GM23338 (cell line): Measurements from ENCODE around the gene PIBF1. TPM values are rescaled to one million over a fixed set of nuclear protein-coding genes. Genes with fewer than 3 reads are reported as not detected.
A peak's percentile ranks its signal among the peaks of the same experiment; 100 is the strongest.

ENCODE experiments used
- ATAC-seq: fragments of 200-7000 bp; cut with Tn5 transposase; 3 replicates; pipeline ENCODE4 v1.9.1; 2020
- DNase-seq: peaks from one replicate; pipeline ENCODE4 v3.0.0-alpha.2; 2015; ENCODE audit warnings: low spot score
- H2AFZ ChIP-seq: fragments of 200-600 bp; sonication (generic); 2 replicates; pipeline ENCODE4 v1.8.0; 2016; ENCODE audit warnings: antibody characterized with exemption, mild to moderate bottlenecking, moderate library complexity
- H3F3A ChIP-seq: fragments of 200-600 bp; sonication (generic); replicated peaks from 2 replicates; pipeline ENCODE4 v1.8.0; 2017; ENCODE audit warnings: antibody characterized with exemption, mixed run types, low read depth
- H3K27ac ChIP-seq: fragments of 200-600 bp; sonication (generic); 2 replicates; pipeline ENCODE4 v1.6.1; 2016; ENCODE audit warnings: low read depth
- H3K27me3 ChIP-seq: fragments of 200-600 bp; sonication (generic); 2 replicates; pipeline ENCODE4 v1.8.0; 2016; ENCODE audit warnings: mild to moderate bottlenecking, mixed run types, moderate library complexity; ENCODE audit not compliant: insufficient read depth
- H3K36me3 ChIP-seq: fragments of 200-600 bp; sonication (generic); 2 replicates; pipeline ENCODE4 v1.8.0; 2016; ENCODE audit warnings: mild to moderate bottlenecking; ENCODE audit not compliant: insufficient read depth
- H3K4me1 ChIP-seq: fragments of 200-600 bp; sonication (generic); 2 replicates; pipeline ENCODE4 v1.8.0; 2016; ENCODE audit warnings: mild to moderate bottlenecking, moderate library complexity; ENCODE audit not compliant: insufficient read depth
- H3K4me2 ChIP-seq: fragments of 200-600 bp; sonication (generic); 2 replicates; pipeline ENCODE4 v1.7.1; 2017; ENCODE audit warnings: mixed run types
- H3K4me3 ChIP-seq: fragments of 200-600 bp; sonication (generic); 2 replicates; pipeline ENCODE4 v1.6.1; 2016; ENCODE audit warnings: mixed run types
- H3K79me2 ChIP-seq: fragments of 200-600 bp; sonication (generic); replicated peaks from 2 replicates; pipeline ENCODE4 v1.8.0; 2017; ENCODE audit warnings: mild to moderate bottlenecking; ENCODE audit not compliant: insufficient read depth
- H3K9me2 ChIP-seq: fragments of 200-600 bp; sonication (generic); 2 replicates; pipeline ENCODE4 v1.8.0; 2017; ENCODE audit not compliant: insufficient read depth
- H4K20me1 ChIP-seq: fragments of 200-600 bp; sonication (generic); replicated peaks from 2 replicates; pipeline ENCODE4 v1.8.0; 2017; ENCODE audit warnings: mild to moderate bottlenecking; ENCODE audit not compliant: insufficient read depth
- H3K27ac Mint-ChIP-seq: 2 replicates; pipeline ENCODE4 v1.8.0; 2020; ENCODE audit warnings: inconsistent platforms, mild to moderate bottlenecking, moderate library complexity, mixed read lengths
- H3K27me3 Mint-ChIP-seq: 3 replicates; pipeline ENCODE4 v1.8.0; 2022; ENCODE audit warnings: low read depth, mild to moderate bottlenecking, moderate library complexity, mixed read lengths, inconsistent platforms; ENCODE audit not compliant: insufficient read depth, poor library complexity
- H3K36me3 Mint-ChIP-seq: 3 replicates; pipeline ENCODE4 v1.8.0; 2021; ENCODE audit warnings: low read depth, mild to moderate bottlenecking, inconsistent platforms, moderate library complexity, mixed read lengths
- H3K4me1 Mint-ChIP-seq: 3 replicates; pipeline ENCODE4 v1.8.0; 2020; ENCODE audit warnings: mild to moderate bottlenecking, inconsistent platforms, mixed read lengths
- H3K4me3 Mint-ChIP-seq: 3 replicates; pipeline ENCODE4 v1.8.0; 2021; ENCODE audit warnings: moderate library complexity, mild to moderate bottlenecking, inconsistent platforms, mixed read lengths
- H3K9me3 Mint-ChIP-seq: 3 replicates; pipeline ENCODE4 v1.8.0; 2020; ENCODE audit warnings: moderate library complexity, mild to moderate bottlenecking, inconsistent platforms, mixed read lengths
- CREB1 ChIP-seq: fragments of 250-450 bp; sonication (Bioruptor Pico); IDR thresholded peaks from 2 replicates; pipeline ENCODE4 v1.5.0; 2020; ENCODE audit warnings: low read depth, mild to moderate bottlenecking, moderate library complexity
- ETS1 ChIP-seq: IDR thresholded peaks from 2 replicates; pipeline ENCODE4 v1.6.1; 2016; ENCODE audit warnings: antibody characterized with exemption
- EZH2 ChIP-seq: fragments of 200-600 bp; sonication (generic); IDR thresholded peaks from one replicate; pipeline ENCODE4 v1.8.0; 2017; ENCODE audit warnings: antibody characterized with exemption, mild to moderate bottlenecking, low read depth; ENCODE audit not compliant: unreplicated experiment
- EZH2phosphoT487 ChIP-seq: fragments of 200-600 bp; sonication (generic); IDR thresholded peaks from one replicate; pipeline ENCODE4 v1.8.1; 2018; ENCODE audit warnings: antibody characterized with exemption; ENCODE audit not compliant: unreplicated experiment
- JUNB ChIP-seq: IDR thresholded peaks from one replicate; pipeline ENCODE4 v1.6.1; 2016; ENCODE audit warnings: antibody characterized with exemption; ENCODE audit not compliant: unreplicated experiment
- NANOG ChIP-seq: IDR thresholded peaks from 2 replicates; pipeline ENCODE4 v1.6.1; 2016; ENCODE audit warnings: antibody characterized with exemption, borderline replicate concordance
- STAT1 ChIP-seq: IDR thresholded peaks from one replicate; pipeline ENCODE4 v1.6.1; 2016; ENCODE audit warnings: antibody characterized with exemption; ENCODE audit not compliant: unreplicated experiment
- ZNF114 ChIP-seq: fragments of 250-450 bp; sonication (Bioruptor Pico); IDR thresholded peaks from 2 replicates; pipeline ENCODE4 v1.5.0; 2020; ENCODE audit warnings: mild to moderate bottlenecking, moderate library complexity
- ZNF331 ChIP-seq: fragments of 250-450 bp; sonication (Bioruptor Pico); IDR thresholded peaks from 2 replicates; pipeline ENCODE4 v1.5.0; 2020; ENCODE audit warnings: low read depth, mild to moderate bottlenecking, moderate library complexity
- ZNF462 ChIP-seq: fragments of 250-450 bp; sonication (Bioruptor Pico); IDR thresholded peaks from 2 replicates; pipeline ENCODE4 v1.5.0; 2020; ENCODE audit warnings: mild to moderate bottlenecking, moderate library complexity
- polyA plus RNA-seq: library from polyadenylated mRNA; unstranded; fragments of >200 nt; fragmentation: Nextera tagmentation; extraction: Ambion mirVana; gene quantifications from 2 replicates; pipeline ENCODE4 v1.2.1, GENCODE V29; 2016
- total RNA-seq: library from RNA; depleted of rRNA; stranded (reverse); fragments of >200 nt; shearing (Covaris generic); gene quantifications from 2 replicates; pipeline ENCODE4 v1.2.3, GENCODE V29; 2014
- TF ChIP-seq, protein P1 (sequence below): IDR thresholded peaks from one replicate; pipeline ENCODE4 v1.6.1; 2018; ENCODE audit warnings: antibody characterized with exemption; ENCODE audit not compliant: unreplicated experiment
- TF ChIP-seq, protein P2 (sequence below), 2 experiments: fragments of 200-600 bp in 1 of 2; sonication (generic) in 1 of 2; conservative IDR thresholded peaks; 2 replicates each; pipeline versions ENCODE4 v1.5.1 to v1.6.1; 2016 to 2017; ENCODE audit warnings: antibody characterized with exemption in 2 of 2, low read depth in 2 of 2, mild to moderate bottlenecking in 2 of 2, moderate library complexity in 1 of 2

PIBF1 gene
- total and polyA plus RNA-seq, 2 experiments from 2014 or later: 14.9 to 22.6 TPM

DNA sequence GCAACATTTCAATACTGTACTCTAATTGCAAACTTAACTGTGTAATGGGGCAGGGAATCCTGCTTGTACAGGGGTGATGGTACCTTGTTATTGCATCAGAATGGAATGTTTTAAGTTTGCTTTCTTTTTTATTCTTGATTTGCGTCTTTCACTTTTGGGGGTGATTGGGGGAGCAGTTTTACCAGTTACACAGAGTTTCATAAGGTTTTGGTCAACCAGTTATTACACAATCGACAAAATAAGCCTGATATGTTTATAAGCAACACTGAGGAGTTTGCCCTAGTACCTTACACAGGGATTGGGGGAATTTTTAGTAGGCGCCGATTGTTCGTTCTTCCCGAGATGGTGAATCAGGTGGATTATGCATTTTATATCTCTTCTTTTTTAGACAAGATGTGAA lies 279.5 kb downstream of the PIBF1 start (continued):
- TF ChIP-seq ZNF462 (CRISPR knock-in tag) (no peak), STAT1 (no peak), ETS1 (no peak)

- Histone ChIP-seq H4K20me1 (no peaks in the 10 kb centered on the region), H3F3A (no peaks in the 10 kb centered on the region), H3K4me1 (peaks cover 44% of the 10 kb centered on the region), H3K4me2 (no peak overlapping the region; the same call in 1 of the 2 replicates), H3K79me2 (no peaks in the 10 kb centered on the region), H3K27ac (no peak overlapping the region), H3K27me3 (peaks cover 59% of the 10 kb centered on the region), H3K4me3 (no peak overlapping the region), H3K36me3 (no peaks in the 10 kb centered on the region), H3K9me2 (no peaks in the 10 kb centered on the region), H2AFZ (no peak overlapping the region)
- peak; percentile 22 for DNase-seq
- H3K9me3 Mint-ChIP-seq: no peaks in the 10 kb centered on the region; the same call in 2 of the 3 replicates
- H3K36me3 Mint-ChIP-seq: peaks cover 4% of the 10 kb centered on the region
- no peak for ATAC-seq
- H3K27me3 Mint-ChIP-seq: peaks cover 46% of the 10 kb centered on the region
- peaks cover 55% of the 10 kb centered on the region for H3K4me1 Mint-ChIP-seq
- H3K27ac Mint-ChIP-seq: no peak overlapping the region
- H3K4me3 Mint-ChIP-seq: no peak overlapping the region; the same call in 2 of the 3 replicates
- TF ChIP-seq NANOG (no peak), ZNF114 (CRISPR knock-in tag) (no peak), ZNF331 (CRISPR knock-in tag) (no peak), CREB1 (no peak), JUNB (no peak), EZH2phosphoT487 (no peak), EZH2 (no peak), ETS1 (no peak)
- TF ChIP-seq, protein P1, sequence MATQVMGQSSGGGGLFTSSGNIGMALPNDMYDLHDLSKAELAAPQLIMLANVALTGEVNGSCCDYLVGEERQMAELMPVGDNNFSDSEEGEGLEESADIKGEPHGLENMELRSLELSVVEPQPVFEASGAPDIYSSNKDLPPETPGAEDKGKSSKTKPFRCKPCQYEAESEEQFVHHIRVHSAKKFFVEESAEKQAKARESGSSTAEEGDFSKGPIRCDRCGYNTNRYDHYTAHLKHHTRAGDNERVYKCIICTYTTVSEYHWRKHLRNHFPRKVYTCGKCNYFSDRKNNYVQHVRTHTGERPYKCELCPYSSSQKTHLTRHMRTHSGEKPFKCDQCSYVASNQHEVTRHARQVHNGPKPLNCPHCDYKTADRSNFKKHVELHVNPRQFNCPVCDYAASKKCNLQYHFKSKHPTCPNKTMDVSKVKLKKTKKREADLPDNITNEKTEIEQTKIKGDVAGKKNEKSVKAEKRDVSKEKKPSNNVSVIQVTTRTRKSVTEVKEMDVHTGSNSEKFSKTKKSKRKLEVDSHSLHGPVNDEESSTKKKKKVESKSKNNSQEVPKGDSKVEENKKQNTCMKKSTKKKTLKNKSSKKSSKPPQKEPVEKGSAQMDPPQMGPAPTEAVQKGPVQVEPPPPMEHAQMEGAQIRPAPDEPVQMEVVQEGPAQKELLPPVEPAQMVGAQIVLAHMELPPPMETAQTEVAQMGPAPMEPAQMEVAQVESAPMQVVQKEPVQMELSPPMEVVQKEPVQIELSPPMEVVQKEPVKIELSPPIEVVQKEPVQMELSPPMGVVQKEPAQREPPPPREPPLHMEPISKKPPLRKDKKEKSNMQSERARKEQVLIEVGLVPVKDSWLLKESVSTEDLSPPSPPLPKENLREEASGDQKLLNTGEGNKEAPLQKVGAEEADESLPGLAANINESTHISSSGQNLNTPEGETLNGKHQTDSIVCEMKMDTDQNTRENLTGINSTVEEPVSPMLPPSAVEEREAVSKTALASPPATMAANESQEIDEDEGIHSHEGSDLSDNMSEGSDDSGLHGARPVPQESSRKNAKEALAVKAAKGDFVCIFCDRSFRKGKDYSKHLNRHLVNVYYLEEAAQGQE: no peak
- TF ChIP-seq, protein P2, sequence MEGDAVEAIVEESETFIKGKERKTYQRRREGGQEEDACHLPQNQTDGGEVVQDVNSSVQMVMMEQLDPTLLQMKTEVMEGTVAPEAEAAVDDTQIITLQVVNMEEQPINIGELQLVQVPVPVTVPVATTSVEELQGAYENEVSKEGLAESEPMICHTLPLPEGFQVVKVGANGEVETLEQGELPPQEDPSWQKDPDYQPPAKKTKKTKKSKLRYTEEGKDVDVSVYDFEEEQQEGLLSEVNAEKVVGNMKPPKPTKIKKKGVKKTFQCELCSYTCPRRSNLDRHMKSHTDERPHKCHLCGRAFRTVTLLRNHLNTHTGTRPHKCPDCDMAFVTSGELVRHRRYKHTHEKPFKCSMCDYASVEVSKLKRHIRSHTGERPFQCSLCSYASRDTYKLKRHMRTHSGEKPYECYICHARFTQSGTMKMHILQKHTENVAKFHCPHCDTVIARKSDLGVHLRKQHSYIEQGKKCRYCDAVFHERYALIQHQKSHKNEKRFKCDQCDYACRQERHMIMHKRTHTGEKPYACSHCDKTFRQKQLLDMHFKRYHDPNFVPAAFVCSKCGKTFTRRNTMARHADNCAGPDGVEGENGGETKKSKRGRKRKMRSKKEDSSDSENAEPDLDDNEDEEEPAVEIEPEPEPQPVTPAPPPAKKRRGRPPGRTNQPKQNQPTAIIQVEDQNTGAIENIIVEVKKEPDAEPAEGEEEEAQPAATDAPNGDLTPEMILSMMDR (conservative IDR thresholded peaks at IDR 0.05; ENCODE audit: low read depth in 2 of 2): no peak
These were observed 279.9 kb downstream of the PIBF1 start for GRCh38 chr13:73061876-73062275.
